Left forelimb (tissue), 1 donor: ENCODE measurements around the gene CLEC9A.

Experiments used
- DNase-seq: peaks from one replicate; pipeline ENCODE4 v3.0.0-alpha.2; 2018; ENCODE audit warnings: low spot score

CLEC9A gene

DNA sequence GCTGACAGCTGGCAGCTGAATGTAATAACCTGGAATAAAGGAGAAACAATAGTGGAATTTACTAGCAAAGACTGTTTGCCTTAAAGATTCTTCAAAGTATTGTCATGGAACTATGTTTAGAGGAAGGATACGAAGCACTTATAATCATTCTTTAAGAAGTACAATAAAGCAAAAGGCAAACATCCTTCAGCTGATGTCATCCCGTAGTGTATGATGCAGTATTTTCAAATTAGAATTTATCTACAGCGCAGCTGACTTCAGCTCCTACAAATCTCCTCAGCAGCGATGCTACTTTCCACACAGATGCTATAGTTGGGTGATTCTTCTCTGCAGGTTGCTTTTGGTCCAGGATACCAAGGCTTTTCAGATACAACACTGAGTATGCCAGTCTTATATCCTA is 36.8 kb downstream of the CLEC9A start:
- no peak for DNase-seq

GRCh38 chr12:10067942-10068341 is 37.5 kb downstream of the CLEC9A start:
- no peak for DNase-seq

GRCh38 chr12:10068644-10069043 is 38.2 kb downstream of the CLEC9A start:
- DNase-seq = no peak

GRCh38 chr12:10069099-10069498 is 38.6 kb downstream of the CLEC9A start:
- DNase-seq = no peak

GRCh38 chr12:10069976-10070375 is 39.5 kb downstream of the CLEC9A start:
- no peak for DNase-seq

DNA sequence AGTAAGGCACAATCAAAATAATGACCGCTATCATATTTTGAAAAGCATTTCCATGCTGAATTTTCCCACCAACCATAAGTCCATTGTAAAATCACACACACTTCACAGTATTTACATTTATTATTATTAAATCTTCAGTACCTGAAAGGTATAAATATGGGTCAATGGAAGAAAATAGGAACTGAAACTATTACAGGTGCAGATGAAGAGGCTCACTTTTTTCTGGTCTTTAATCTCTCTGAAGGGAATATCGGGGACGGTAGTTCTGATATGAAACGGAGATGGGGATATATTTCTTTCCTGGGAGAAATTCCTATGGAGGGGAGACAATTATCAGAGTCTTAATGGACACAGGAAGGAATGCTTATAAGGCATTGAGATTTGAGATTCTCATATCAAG is 39.9 kb downstream of the CLEC9A start:
- DNase-seq = no peak

DNA sequence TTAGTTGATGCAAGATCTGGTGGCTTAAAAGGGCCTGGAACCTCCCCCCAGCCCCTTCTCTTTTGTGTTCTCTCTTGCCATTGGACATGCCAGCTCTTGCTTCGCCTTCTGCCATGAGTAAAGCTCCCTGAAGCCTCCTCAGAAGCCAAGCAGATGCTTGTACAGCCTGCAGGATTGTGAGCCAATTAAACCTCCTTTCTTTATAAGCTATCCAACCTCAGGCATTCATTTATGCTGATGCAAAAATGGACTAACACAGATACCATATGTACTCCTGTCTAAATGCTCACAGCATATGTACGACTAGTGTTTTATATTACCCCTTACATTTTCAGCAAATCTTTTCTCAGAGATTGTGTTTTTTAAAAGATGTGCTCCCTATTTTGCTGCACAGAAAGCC is 41.6 kb downstream of the CLEC9A start:
- DNase-seq = no peak

- DNase-seq = no peak
These were observed 42.8 kb downstream of the CLEC9A start for GRCh38 chr12:10073261-10073660.

GRCh38 chr12:10075451-10075850 is 45.0 kb downstream of the CLEC9A start:
- DNase-seq = no peak

- DNase-seq = no peak
These were observed 51.8 kb downstream of the CLEC9A start for GRCh38 chr12:10082117-10082874.

GRCh38 chr12:10084733-10085132 is 54.3 kb downstream of the CLEC9A start:
- no peak for DNase-seq

DNA sequence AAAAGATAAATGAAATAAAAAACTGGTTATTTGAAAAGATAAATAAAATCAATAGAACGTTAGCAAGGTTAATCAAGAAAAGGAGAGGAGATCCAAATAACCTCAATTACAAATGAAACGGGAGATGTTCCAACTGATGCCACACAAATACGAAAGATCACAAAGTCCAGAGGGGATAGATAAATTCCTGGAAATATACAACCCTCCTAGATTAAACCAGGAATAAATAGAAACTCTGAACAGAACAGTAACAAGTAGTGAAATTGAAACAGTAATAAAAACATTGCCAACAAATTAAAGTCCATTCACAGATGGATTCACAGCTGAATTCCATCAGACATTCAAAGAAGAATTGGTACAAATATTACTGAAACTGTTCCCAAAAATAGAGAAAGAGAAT is 55.9 kb downstream of the CLEC9A start:
- DNase-seq = no peak

- no peak for DNase-seq
These were observed 57.5 kb downstream of the CLEC9A start for GRCh38 chr12:10088031-10088430.

DNA sequence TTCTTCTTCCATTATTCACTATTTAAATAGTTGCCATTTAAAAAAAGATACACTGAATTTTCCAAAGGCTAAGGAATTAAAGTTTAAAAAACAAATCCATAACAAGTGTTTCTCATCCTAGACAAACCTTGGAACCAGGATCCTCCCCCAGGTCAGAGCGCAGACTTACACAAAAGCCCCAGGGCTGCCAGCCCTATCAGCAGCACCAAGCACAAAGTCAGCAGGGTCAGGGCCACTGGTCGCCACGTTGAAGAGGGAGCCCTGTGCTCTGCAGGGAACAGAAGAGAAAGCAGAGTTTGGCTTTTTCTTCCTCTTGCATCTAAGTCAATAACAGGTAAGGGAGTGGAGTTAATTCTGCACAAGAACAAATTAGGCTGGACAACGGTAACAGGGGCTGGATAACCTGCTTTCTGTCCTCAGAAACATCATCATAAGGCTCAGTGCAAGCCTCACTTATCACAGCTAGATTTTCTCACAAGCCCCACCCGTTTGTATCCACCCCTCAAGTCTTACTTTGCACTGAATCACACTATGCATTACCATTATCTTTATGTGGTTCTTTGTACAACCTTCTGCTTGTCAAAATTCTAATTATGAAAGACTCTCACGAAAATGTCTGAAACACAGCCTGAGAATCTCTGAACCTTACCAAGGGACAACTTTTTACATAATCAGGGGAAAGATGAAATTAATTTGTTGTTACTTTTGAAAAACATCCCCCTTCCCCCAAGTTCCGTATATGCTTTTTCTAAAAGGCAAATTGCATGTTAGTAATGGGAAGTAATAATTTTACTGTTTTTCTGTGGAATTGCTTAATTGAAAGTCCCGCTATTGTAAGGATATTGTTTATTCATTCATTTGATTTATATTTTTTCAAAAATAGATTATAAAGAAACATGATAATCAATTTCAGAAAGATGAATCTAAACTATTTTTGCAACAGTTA is 58.7 kb downstream of the CLEC9A start:
- no peak for DNase-seq

- DNase-seq = no peak
These were observed 64.3 kb downstream of the CLEC9A start for GRCh38 chr12:10094646-10095395.

DNA sequence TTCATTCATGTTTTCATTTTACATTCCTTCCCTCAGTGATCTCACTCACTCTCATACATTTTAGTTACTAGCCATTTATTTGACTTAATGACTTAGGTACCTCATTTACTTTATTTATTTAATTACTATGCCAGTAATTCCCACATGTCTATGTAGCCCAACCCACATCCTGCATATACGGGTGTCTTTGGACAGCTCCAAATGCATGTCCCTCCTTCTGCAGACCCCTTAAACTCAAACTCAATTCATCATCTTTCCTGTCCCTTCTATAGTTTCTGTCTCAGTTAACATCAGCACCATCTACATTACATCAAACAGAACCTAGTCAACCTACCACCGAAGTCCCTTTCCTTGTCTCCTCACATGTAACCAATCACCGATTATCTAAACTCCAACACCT is 65.5 kb downstream of the CLEC9A start:
- DNase-seq = no peak

GRCh38 chr12:10097521-10097920 is 67.0 kb downstream of the CLEC9A start:
- DNase-seq = no peak

GRCh38 chr12:10098791-10099190 is 68.3 kb downstream of the CLEC9A start, which contains the start of gene CLEC1A:
TSS of gene CLEC1A (minus strand) at chr12:10098985. CDS start at chr12:10098922, 63 bp downstream.
- no peak for DNase-seq

- DNase-seq = peak; percentile 70
These were observed 70.6 kb downstream of the CLEC9A start for GRCh38 chr12:10101042-10101579.

DNA sequence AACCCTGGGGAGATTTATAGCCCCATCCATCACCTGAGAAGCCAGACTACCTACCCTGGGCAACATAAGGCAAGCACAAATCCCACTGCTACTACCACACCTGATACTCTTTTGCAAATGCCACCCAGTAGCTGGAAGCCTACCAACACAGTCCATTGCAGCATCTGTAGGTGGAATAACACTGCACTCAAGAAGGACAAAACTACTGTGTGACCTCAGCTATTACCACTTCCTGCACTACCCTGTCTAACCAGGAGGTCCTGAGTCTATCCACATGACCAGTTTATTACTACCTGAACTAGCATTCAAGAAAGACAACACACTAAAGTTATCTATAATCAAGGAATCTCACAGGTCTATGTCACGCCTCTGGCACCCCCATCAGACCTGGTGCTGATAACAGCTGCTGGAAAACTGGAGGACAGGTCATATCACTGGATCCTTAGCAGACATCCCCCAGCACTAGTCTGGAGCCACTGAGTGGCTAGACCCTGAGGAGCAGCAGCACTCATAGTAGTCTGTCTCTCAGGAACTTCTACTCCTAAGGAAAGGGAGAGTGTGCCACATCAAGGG is 71.3 kb downstream of the CLEC9A start:
- no peak for DNase-seq

GRCh38 chr12:10102322-10102721 is 71.8 kb downstream of the CLEC9A start:
- DNase-seq = no peak
